A673 (cell line): ENCODE results near the gene KCNIP1. TPM values are rescaled to one million over a fixed set of nuclear protein-coding genes. Genes with fewer than 3 reads are reported as not detected.

ENCODE experiments used
- BruUV-seq: library from RNA; stranded (reverse); fragments of 400-500 nt; replicated peaks from 2 replicates; lab custom pipeline; 2021; lab: Mats Ljungman, UMichigan
- CTCF ChIA-PET: fragments of 300-600 bp; sonication (Branson Sonifier 250); formaldehyde crosslinking; loops from one replicate; lab custom pipeline; 2022; ENCODE audit warnings: antibody characterized with exemption; lab: Charles Lee
- POLR2A ChIA-PET: fragments of 300-600 bp; sonication (Branson Sonifier 250); formaldehyde crosslinking; loops from one replicate; lab custom pipeline; 2022; ENCODE audit warnings: antibody characterized with exemption; ENCODE audit not compliant: low non-redundant PET; lab: Charles Lee
- DNase-seq: peaks from one replicate; pipeline ENCODE4 v3.0.0-alpha.2; 2015; ENCODE audit warnings: low spot score
- H3K27ac ChIP-seq: fragments of 200-600 bp; sonication (generic); 2 replicates; pipeline ENCODE4 v1.5.1; 2016; ENCODE audit warnings: mixed run types, low read depth, mild to moderate bottlenecking, mixed read lengths, antibody characterized with exemption, low read length; ENCODE audit not compliant: poor library complexity, severe bottlenecking
- H3K27me3 ChIP-seq: fragments of 200-600 bp; sonication (generic); replicated peaks from 2 replicates; pipeline ENCODE4 v1.6.1; 2017; ENCODE audit warnings: mixed run types, low read depth, mild to moderate bottlenecking, mixed read lengths, antibody characterized with exemption, low read length; ENCODE audit not compliant: insufficient read depth, poor library complexity
- H3K36me3 ChIP-seq: fragments of 200-600 bp; sonication (generic); 2 replicates; pipeline ENCODE4 v1.6.1; 2016; ENCODE audit warnings: mixed run types, mild to moderate bottlenecking, mixed read lengths, antibody characterized with exemption, low read length; ENCODE audit not compliant: insufficient read depth, poor library complexity, severe bottlenecking
- H3K4me1 ChIP-seq: fragments of 200-600 bp; sonication (generic); 2 replicates; pipeline ENCODE4 v1.6.1; 2017; ENCODE audit warnings: mixed run types, mild to moderate bottlenecking, mixed read lengths, antibody characterized with exemption, low read length; ENCODE audit not compliant: insufficient read depth, poor library complexity, severe bottlenecking
- H3K4me3 ChIP-seq: fragments of 200-600 bp; sonication (generic); 2 replicates; pipeline ENCODE4 v1.5.1; 2016; ENCODE audit warnings: low read depth, mixed run types, mild to moderate bottlenecking, mixed read lengths, low read length; ENCODE audit not compliant: poor library complexity, severe bottlenecking
- H3K9me3 ChIP-seq: fragments of 200-600 bp; sonication (generic); 2 replicates; pipeline ENCODE4 v1.6.1; 2016; ENCODE audit warnings: mixed run types, low read depth, mild to moderate bottlenecking, mixed read lengths, antibody characterized with exemption, low read length; ENCODE audit not compliant: poor library complexity, severe bottlenecking
- EZH2 ChIP-seq: fragments of 200-600 bp; sonication (generic); IDR thresholded peaks from 2 replicates; pipeline ENCODE4 v1.6.1; 2017; ENCODE audit warnings: borderline replicate concordance, low read depth, mild to moderate bottlenecking, mixed read lengths, antibody characterized with exemption, low read length; ENCODE audit not compliant: poor library complexity, severe bottlenecking
- intact Hi-C: fragments of 100-400 bp; cut with micrococcal nuclease; formaldehyde crosslinking; loops from one replicate; pipeline ENCODE4 v1.10.0; 2022; ENCODE audit not compliant: unreplicated experiment
- total RNA-seq: library from RNA; stranded (reverse); gene quantifications from 2 replicates; pipeline ENCODE4 v1.2.3, GENCODE V29; 2021
- TF ChIP-seq, protein P1 (sequence below): fragments of 300-800, 200-600 bp; sonication (generic); conservative IDR thresholded peaks from 2 replicates; pipeline ENCODE4 v1.5.1; 2017; ENCODE audit warnings: low read depth, mild to moderate bottlenecking, antibody characterized with exemption, low read length, moderate library complexity, mixed read lengths

Gene KCNIP1
- total RNA-seq, 1 experiment from 2014 or later: 3.7 TPM

GRCh38 chr5:170589643-170590042 is 85.8 kb downstream of the KCNIP1 start:
- no peak for DNase-seq
- ChIA-PET CTCF (no interaction called here), POLR2A (no interaction called here)
- Histone ChIP-seq H3K36me3 (no peaks in the 10 kb centered on the region), H3K9me3 (no peaks in the 10 kb centered on the region), H3K4me3 (no peak overlapping the region), H3K27ac (no peak overlapping the region), H3K27me3 (no peaks in the 10 kb centered on the region), H3K4me1 (no peaks in the 10 kb centered on the region)
- BruUV-seq: no TSS peak
- TF ChIP-seq, protein P1, sequence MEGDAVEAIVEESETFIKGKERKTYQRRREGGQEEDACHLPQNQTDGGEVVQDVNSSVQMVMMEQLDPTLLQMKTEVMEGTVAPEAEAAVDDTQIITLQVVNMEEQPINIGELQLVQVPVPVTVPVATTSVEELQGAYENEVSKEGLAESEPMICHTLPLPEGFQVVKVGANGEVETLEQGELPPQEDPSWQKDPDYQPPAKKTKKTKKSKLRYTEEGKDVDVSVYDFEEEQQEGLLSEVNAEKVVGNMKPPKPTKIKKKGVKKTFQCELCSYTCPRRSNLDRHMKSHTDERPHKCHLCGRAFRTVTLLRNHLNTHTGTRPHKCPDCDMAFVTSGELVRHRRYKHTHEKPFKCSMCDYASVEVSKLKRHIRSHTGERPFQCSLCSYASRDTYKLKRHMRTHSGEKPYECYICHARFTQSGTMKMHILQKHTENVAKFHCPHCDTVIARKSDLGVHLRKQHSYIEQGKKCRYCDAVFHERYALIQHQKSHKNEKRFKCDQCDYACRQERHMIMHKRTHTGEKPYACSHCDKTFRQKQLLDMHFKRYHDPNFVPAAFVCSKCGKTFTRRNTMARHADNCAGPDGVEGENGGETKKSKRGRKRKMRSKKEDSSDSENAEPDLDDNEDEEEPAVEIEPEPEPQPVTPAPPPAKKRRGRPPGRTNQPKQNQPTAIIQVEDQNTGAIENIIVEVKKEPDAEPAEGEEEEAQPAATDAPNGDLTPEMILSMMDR: no peak
- no peak for TF ChIP-seq EZH2
- intact Hi-C loops: no loop called here

GRCh38 chr5:170590566-170590965 is 86.7 kb downstream of the KCNIP1 start:
- intact Hi-C loops: no loop called here
- no TSS peak for BruUV-seq
- no peak overlapping the region for H3K4me3 ChIP-seq
- CTCF ChIA-PET: no interaction called here
- TF ChIP-seq, protein P1: no peak
- no peak for TF ChIP-seq EZH2
- H3K4me1 ChIP-seq: no peaks in the 10 kb centered on the region
- no peaks in the 10 kb centered on the region for H3K9me3 ChIP-seq
- H3K27ac ChIP-seq: no peak overlapping the region
- no peaks in the 10 kb centered on the region for H3K36me3 ChIP-seq
- POLR2A ChIA-PET: interaction anchor here (0.5 kb wide), 1 partner anchor 423 kb away, joined by 5 read pairs; no protein-coding TSS in a partner anchor
- no peaks in the 10 kb centered on the region for H3K27me3 ChIP-seq
- DNase-seq: no peak

DNA sequence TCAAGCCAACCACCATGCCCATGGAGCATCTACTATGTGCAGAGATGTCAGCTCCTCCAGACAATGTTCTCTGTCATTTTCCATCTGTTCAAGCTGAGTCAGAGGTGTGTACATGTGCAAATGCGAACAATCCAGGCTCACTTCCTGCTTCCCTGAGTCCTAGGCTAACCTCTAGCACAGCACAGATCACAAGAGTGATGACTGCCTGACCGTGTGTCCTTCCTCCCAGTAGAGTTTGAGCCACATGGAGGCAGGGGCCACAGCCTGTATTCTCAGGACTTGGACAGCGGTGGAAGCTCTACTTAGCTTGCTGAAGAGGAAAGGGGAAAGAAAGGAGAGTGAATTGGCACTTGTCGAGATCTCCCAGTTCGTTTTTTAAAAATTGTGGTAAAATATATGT is 87.2 kb downstream of the KCNIP1 start:
- POLR2A ChIA-PET: no interaction called here
- BruUV-seq: no TSS peak

More for the DNA sequence above, 87.2 kb downstream of the KCNIP1 start:
- Histone ChIP-seq H3K27me3 (no peaks in the 10 kb centered on the region), H3K27ac (no peak overlapping the region), H3K9me3 (no peaks in the 10 kb centered on the region), H3K4me1 (no peaks in the 10 kb centered on the region), H3K4me3 (no peak overlapping the region), H3K36me3 (no peaks in the 10 kb centered on the region)
- CTCF ChIA-PET: no interaction called here
- intact Hi-C loops: no loop called here
- TF ChIP-seq EZH2: no peak
- TF ChIP-seq, protein P1: no peak
- no peak for DNase-seq
